ENCODE measurements around the gene SUGCT. TPM values are rescaled to one million over a fixed set of nuclear protein-coding genes. Genes with fewer than 3 reads are reported as not detected.

SUGCT gene
- total and polyA plus RNA-seq, 8 donors: 0.73 to 1.9 (median 1.2) TPM

DNA sequence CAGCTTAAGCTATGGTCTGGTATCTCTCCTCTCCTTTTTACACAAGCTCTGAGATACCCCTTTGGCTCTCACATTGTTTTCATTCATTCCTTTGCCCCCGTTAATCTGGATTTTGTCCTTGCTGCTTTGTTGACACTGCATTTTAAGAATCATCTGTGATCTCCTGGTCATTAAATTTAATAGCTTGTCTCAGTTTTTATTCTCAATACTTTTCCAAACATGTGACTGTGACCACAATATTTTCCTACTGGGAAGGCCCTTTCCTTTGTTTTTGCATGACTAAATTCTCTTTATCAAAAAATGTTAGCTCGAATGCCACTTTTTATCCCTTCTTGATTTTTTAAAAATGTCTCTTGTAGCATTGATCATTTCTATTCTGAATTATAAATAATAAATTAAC, 171.2 kb downstream of the SUGCT start:
- no peak for FAIRE-seq
- 72 to 84% methylated on average over 2 of the region's 2 CpGs for WGBS, 2 donors
- TF ChIP-seq, protein P1, sequence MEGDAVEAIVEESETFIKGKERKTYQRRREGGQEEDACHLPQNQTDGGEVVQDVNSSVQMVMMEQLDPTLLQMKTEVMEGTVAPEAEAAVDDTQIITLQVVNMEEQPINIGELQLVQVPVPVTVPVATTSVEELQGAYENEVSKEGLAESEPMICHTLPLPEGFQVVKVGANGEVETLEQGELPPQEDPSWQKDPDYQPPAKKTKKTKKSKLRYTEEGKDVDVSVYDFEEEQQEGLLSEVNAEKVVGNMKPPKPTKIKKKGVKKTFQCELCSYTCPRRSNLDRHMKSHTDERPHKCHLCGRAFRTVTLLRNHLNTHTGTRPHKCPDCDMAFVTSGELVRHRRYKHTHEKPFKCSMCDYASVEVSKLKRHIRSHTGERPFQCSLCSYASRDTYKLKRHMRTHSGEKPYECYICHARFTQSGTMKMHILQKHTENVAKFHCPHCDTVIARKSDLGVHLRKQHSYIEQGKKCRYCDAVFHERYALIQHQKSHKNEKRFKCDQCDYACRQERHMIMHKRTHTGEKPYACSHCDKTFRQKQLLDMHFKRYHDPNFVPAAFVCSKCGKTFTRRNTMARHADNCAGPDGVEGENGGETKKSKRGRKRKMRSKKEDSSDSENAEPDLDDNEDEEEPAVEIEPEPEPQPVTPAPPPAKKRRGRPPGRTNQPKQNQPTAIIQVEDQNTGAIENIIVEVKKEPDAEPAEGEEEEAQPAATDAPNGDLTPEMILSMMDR (IDR thresholded peaks at IDR 0.05): no peak

DNA sequence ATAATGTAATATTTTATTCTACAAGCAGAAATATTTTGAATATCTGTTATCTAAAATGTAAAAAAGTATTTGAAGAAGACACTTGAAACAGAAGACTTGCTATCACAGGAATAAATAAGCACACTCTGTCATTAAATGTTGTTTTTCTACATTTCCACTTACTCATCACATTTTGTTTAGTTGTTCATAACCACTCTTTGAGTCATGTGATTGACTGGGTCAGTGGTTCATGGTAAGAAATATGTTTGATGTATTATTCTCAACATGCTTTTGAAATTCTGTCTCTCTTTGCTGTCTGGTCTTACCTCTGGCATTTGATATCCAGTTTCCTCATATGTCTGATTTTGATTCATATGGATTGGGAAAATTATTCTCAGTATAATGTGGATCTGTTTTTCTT, 171.8 kb downstream of the SUGCT start:
- FAIRE-seq: peak; percentile 13
- ATAC-seq: no peak
- intact Hi-C loops (cut with DNase I): no loop called here
- no peak for DNase-seq
- no peaks in the 10 kb centered on the region for H3K36me3 ChIP-seq
- no peaks in the 10 kb centered on the region for H3K4me1 ChIP-seq
- H3K27ac ChIP-seq: no peak overlapping the region
- no peak overlapping the region for H3K4me3 ChIP-seq
- H3K9me3 ChIP-seq: no peaks in the 10 kb centered on the region
- TF ChIP-seq, protein P1 (IDR thresholded peaks at IDR 0.05): no peak
- H3K27me3 ChIP-seq: no peaks in the 10 kb centered on the region

More for the DNA sequence above, 171.2 kb downstream of the SUGCT start:
- no peaks in the 10 kb centered on the region for H3K27me3 ChIP-seq
- H3K4me1 ChIP-seq: no peaks in the 10 kb centered on the region
- intact Hi-C loops (cut with DNase I): no loop called here
- ATAC-seq (no peak), DNase-seq (no peak)
- H3K36me3 ChIP-seq: no peaks in the 10 kb centered on the region
- no peaks in the 10 kb centered on the region for H3K9me3 ChIP-seq
- no peak overlapping the region for H3K4me3 ChIP-seq
- no peak overlapping the region for H3K27ac ChIP-seq

DNA sequence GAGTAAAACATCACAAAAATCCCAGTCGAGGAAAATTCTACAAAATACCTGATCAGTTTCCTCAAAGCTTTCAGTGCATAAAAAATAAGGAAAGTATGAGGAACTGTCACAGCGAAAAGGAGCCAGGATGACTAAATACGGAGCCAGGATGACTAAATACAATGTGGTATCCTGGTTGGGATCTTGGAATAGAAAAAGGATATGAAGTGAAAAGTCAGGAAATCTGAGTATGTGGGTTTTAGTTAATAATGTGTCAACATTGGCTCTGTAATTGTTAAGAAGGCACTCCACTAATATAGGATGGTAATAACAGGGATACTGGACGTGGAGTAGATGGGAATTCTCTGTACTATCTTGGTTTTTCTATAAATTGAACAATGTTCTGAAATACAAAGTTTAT, 175.5 kb downstream of the SUGCT start:
- Histone ChIP-seq H3K36me3 (no peaks in the 10 kb centered on the region), H3K4me3 (no peak overlapping the region), H3K9me3 (no peaks in the 10 kb centered on the region), H3K27me3 (no peaks in the 10 kb centered on the region), H3K27ac (no peak overlapping the region), H3K4me1 (no peaks in the 10 kb centered on the region)
- DNase-seq (no peak), FAIRE-seq (no peak), ATAC-seq (no peak)
- TF ChIP-seq, protein P1 (IDR thresholded peaks at IDR 0.05): no peak
- WGBS, 2 donors: 66 to 74% methylated on average over 4 of the region's 4 CpGs
- intact Hi-C loops (cut with DNase I): no loop called here

DNA sequence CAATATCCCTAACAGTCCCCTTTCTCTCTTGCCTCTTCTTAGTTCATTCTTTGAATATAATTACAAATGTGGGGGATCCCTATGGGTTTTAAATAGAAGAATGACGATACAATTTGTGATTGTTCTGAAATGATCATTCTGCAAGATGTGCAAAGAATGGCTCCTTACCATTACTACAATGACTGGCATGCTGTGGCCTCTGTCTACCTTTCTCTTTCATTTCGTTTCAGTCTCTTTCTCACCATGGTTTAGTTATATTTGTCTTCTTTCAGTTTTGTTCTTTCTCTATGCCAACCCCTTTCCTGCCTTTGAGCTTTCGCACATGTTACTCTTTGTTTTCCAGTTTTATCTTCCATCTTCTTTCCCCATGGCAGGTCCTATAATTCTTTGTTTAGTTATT, 176.5 kb downstream of the SUGCT start:
- ATAC-seq (no peak), FAIRE-seq (no peak), DNase-seq (no peak)
- Histone ChIP-seq H3K9me3 (no peaks in the 10 kb centered on the region), H3K27ac (no peak overlapping the region), H3K4me3 (no peak overlapping the region), H3K27me3 (no peaks in the 10 kb centered on the region), H3K36me3 (no peaks in the 10 kb centered on the region), H3K4me1 (no peaks in the 10 kb centered on the region)
- 72 to 76% methylated on average over 3 of the region's 3 CpGs for WGBS, 2 donors
- TF ChIP-seq, protein P1 (IDR thresholded peaks at IDR 0.05): no peak
- intact Hi-C loops (cut with DNase I): no loop called here

DNA sequence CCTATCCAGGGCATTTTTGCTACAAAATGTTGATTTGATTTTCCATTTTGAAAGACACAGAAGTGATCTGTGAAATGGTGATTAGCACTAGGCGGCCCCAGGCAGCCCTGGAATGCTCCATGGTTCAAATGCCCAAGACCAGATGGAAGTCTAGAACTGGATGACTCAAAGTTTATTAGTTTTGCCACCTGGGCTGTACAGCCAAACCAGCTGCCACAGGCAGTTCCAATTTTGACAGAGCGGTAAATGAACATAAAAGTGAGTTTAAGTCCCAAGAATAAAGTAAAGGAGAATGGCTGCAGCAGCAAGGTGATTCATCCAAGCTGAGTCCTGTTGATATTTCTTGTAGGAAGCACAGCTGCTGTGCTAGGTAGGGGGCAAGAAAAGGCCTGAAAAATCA, 180.5 kb downstream of the SUGCT start:
- intact Hi-C loops (cut with DNase I): no loop called here
- H3K36me3 ChIP-seq: no peaks in the 10 kb centered on the region
- H3K4me1 ChIP-seq: no peaks in the 10 kb centered on the region
- no peak for ATAC-seq
- H3K27ac ChIP-seq: no peak overlapping the region
- H3K9me3 ChIP-seq: no peaks in the 10 kb centered on the region
- no peak for DNase-seq
- no peaks in the 10 kb centered on the region for H3K27me3 ChIP-seq
- FAIRE-seq: no peak
- WGBS, 2 donors: 91 to 97% methylated on average over 2 of the region's 2 CpGs
- TF ChIP-seq, protein P1 (IDR thresholded peaks at IDR 0.05): no peak
- H3K4me3 ChIP-seq: no peak overlapping the region
